Stimulated activated CD8-positive, alpha-beta memory T cell treated with anti-CD3 and anti-CD28 coated beads, Interleukin-15, amount 100 ng/mL, for 1 hour (primary cell): Measurements from ENCODE around the gene DDX60.
"Not testable (repeated sequence)": the region's sequence is repeated elsewhere in the genome, so short reads cannot be mapped to it uniquely, and the experiment has no call there.

Source experiments
- DNase-seq: peaks from one replicate; pipeline ENCODE4 v3.0.0-alpha.2; 2020; ENCODE audit warnings: low read depth

Gene DDX60

GRCh38 chr4:168318266-168318895 lies at the start of gene DDX60:
TSS of gene DDX60 (minus strand) at chr4:168318752. CDS start at chr4:168311259, 7,493 bp downstream.
- DNase-seq = peak; percentile 80

- no peak for DNase-seq
Observed at GRCh38 chr4:168367065-168367464, 48.5 kb upstream of the DDX60 start.

GRCh38 chr4:168362025-168362401 lies 43.5 kb upstream of the DDX60 start:
- no peak for DNase-seq

- DNase-seq = no peak
Observed at GRCh38 chr4:168361365-168362024, 42.9 kb upstream of the DDX60 start.

GRCh38 chr4:168360271-168360670 lies 41.7 kb upstream of the DDX60 start:
- no peak for DNase-seq

- DNase-seq = no peak
Observed at GRCh38 chr4:168357941-168358340, 39.4 kb upstream of the DDX60 start.

GRCh38 chr4:168353746-168354145 lies 35.2 kb upstream of the DDX60 start:
- no peak for DNase-seq

GRCh38 chr4:168337550-168337940 lies 19.0 kb upstream of the DDX60 start:
- no peak for DNase-seq

GRCh38 chr4:168336837-168337549 lies 18.4 kb upstream of the DDX60 start:
- no peak for DNase-seq

GRCh38 chr4:168335621-168336020 lies 17.1 kb upstream of the DDX60 start:
- DNase-seq = no peak

- no peak for DNase-seq
Observed at GRCh38 chr4:168334053-168334452, 15.5 kb upstream of the DDX60 start.

- DNase-seq = not testable (repeated sequence)
Observed at GRCh38 chr4:168330575-168330974, 12.0 kb upstream of the DDX60 start.

GRCh38 chr4:168325591-168325990 lies 7.0 kb upstream of the DDX60 start:
- no peak for DNase-seq

GRCh38 chr4:168321006-168321405 lies 2.5 kb upstream of the DDX60 start:
- DNase-seq = no peak

GRCh38 chr4:168319486-168320019 lies 1.0 kb upstream of the DDX60 start:
- DNase-seq = no peak

- DNase-seq = no peak
Observed at GRCh38 chr4:168317621-168318020, 931 bp downstream of the DDX60 start.

- no peak for DNase-seq
Observed at GRCh38 chr4:168309781-168310180, 8.8 kb downstream of the DDX60 start.

GRCh38 chr4:168308912-168309311 lies 9.6 kb downstream of the DDX60 start:
- DNase-seq = no peak

- no peak for DNase-seq
Observed at GRCh38 chr4:168306476-168306875, 12.1 kb downstream of the DDX60 start.

GRCh38 chr4:168304744-168305459 lies 13.7 kb downstream of the DDX60 start:
- no peak for DNase-seq

GRCh38 chr4:168303430-168303829 lies 15.1 kb downstream of the DDX60 start:
- not testable (repeated sequence) for DNase-seq

GRCh38 chr4:168293386-168293975 lies 25.1 kb downstream of the DDX60 start:
- no peak for DNase-seq
